Measurements from ENCODE around the gene AASDH. TPM values are rescaled to one million over a fixed set of nuclear protein-coding genes. Genes with fewer than 3 reads are reported as not detected.

Gene AASDH
- total and polyA plus RNA-seq, 4 donors: 2.7 to 13.3 (median 9.1) TPM

DNA sequence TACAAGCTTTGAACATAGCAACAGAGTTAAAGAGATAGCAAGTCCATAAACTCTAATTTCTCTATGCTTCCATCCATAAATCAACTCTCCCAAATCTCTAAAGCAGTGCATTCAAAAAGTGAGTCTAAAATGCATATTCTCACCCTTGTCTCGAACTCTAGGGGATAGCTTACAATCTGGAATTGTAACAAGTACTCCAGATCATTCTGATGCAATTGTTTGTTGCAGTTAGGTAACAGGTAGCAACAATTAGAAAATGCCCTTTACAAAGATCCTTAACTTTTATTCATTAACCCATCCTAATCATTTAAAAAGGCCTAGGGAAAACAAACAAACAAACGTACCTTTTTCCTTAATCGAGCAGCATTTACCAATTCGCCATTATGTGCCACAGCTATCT is 18.9 kb upstream of the AASDH start:
- no peaks in the 10 kb centered on the region for H3K9me3 ChIP-seq (ENCODE audit: control insufficient read depth in 4 of 4, low read length in 3 of 4)
- WGBS: 41% methylated on average over 4 of the region's 4 CpGs
- TF ChIP-seq, protein P1, sequence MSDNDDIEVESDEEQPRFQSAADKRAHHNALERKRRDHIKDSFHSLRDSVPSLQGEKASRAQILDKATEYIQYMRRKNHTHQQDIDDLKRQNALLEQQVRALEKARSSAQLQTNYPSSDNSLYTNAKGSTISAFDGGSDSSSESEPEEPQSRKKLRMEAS (IDR thresholded peaks at IDR 0.05): no peak
- TF ChIP-seq NR2F2 (IDR thresholded peaks at IDR 0.05) (no peak), TAF1 (conservative IDR thresholded peaks at IDR 0.05) (no peak), GABPA (IDR thresholded peaks at IDR 0.05 in 1 of 2, conservative IDR thresholded peaks at IDR 0.05 in 1 of 2) (no peak), YY1 (IDR thresholded peaks at IDR 0.05) (no peak), SP1 (IDR thresholded peaks at IDR 0.05) (peak; percentile 24), RAD21 (IDR thresholded peaks at IDR 0.05) (no peak), FOXA1 (IDR thresholded peaks at IDR 0.05) (no peak), RXRA (IDR thresholded peaks at IDR 0.05) (no peak), HNF4A (conservative IDR thresholded peaks at IDR 0.05) (peak in 1 of 2 donors; percentile 10), JUND (IDR thresholded peaks at IDR 0.05) (no peak), HNF4G (IDR thresholded peaks at IDR 0.05) (no peak)
- TF ChIP-seq, protein P2, sequence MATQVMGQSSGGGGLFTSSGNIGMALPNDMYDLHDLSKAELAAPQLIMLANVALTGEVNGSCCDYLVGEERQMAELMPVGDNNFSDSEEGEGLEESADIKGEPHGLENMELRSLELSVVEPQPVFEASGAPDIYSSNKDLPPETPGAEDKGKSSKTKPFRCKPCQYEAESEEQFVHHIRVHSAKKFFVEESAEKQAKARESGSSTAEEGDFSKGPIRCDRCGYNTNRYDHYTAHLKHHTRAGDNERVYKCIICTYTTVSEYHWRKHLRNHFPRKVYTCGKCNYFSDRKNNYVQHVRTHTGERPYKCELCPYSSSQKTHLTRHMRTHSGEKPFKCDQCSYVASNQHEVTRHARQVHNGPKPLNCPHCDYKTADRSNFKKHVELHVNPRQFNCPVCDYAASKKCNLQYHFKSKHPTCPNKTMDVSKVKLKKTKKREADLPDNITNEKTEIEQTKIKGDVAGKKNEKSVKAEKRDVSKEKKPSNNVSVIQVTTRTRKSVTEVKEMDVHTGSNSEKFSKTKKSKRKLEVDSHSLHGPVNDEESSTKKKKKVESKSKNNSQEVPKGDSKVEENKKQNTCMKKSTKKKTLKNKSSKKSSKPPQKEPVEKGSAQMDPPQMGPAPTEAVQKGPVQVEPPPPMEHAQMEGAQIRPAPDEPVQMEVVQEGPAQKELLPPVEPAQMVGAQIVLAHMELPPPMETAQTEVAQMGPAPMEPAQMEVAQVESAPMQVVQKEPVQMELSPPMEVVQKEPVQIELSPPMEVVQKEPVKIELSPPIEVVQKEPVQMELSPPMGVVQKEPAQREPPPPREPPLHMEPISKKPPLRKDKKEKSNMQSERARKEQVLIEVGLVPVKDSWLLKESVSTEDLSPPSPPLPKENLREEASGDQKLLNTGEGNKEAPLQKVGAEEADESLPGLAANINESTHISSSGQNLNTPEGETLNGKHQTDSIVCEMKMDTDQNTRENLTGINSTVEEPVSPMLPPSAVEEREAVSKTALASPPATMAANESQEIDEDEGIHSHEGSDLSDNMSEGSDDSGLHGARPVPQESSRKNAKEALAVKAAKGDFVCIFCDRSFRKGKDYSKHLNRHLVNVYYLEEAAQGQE (IDR thresholded peaks at IDR 0.05): no peak
- H3K27me3 ChIP-seq (ENCODE audit: control insufficient read depth in 4 of 4, insufficient read depth in 4 of 4, low read length in 3 of 4): no peaks in the 10 kb centered on the region
- H3K9ac ChIP-seq (ENCODE audit: low read depth in 1 of 2, low read length in 2 of 2): no peak overlapping the region
- no peak for DNase-seq (ENCODE audit: low spot score)
- no peaks in the 10 kb centered on the region for H3K36me3 ChIP-seq (ENCODE audit: control insufficient read depth in 4 of 4, insufficient read depth in 3 of 4, low read depth in 1 of 4, low read length in 3 of 4)
- H3K4me1 ChIP-seq (ENCODE audit: control insufficient read depth in 4 of 4, insufficient read depth in 4 of 4, low read length in 3 of 4): peaks cover 0 to 7% (median 0%) of the 10 kb centered on the region in 4 donors
- no peak overlapping the region for H3K4me3 ChIP-seq (ENCODE audit: low read depth in 1 of 3, low read length in 3 of 3)
- no peak overlapping the region for H3K27ac ChIP-seq (ENCODE audit: low read depth in 1 of 2, low read length in 2 of 2)

DNA sequence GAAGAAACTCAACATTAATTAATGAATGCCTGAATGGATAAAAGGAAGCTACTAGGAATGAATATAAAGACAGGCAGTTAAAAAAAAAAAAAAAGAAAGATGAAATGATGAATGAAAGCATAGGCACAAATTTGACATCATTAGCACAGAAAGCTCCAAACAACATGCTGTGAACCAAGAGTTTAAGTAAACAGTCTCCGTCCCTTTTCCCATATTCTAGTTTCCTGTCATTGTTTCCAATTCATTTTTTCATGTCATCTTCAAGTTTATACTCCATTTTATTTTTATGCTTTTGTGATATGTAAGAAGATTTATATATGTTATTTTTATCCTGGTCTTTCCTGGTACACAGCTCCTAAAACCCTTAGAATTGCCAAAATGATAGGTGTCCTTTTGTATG is 17.7 kb upstream of the AASDH start:
- no peak for DNase-seq (ENCODE audit: low spot score)
- Histone ChIP-seq H3K27ac (ENCODE audit: low read depth in 1 of 2, low read length in 2 of 2) (no peak overlapping the region), H3K27me3 (ENCODE audit: control insufficient read depth in 4 of 4, insufficient read depth in 4 of 4, low read length in 3 of 4) (no peaks in the 10 kb centered on the region), H3K4me3 (ENCODE audit: low read depth in 1 of 3, low read length in 3 of 3) (no peak overlapping the region), H3K9ac (ENCODE audit: low read depth in 1 of 2, low read length in 2 of 2) (no peak overlapping the region), H3K4me1 (ENCODE audit: control insufficient read depth in 4 of 4, insufficient read depth in 4 of 4, low read length in 3 of 4) (peaks cover 0 to 7% (median 0%) of the 10 kb centered on the region in 4 donors), H3K36me3 (ENCODE audit: control insufficient read depth in 4 of 4, insufficient read depth in 3 of 4, low read depth in 1 of 4, low read length in 3 of 4) (peaks cover 0 to 3% (median 0%) of the 10 kb centered on the region in 4 donors), H3K9me3 (ENCODE audit: control insufficient read depth in 4 of 4, low read length in 3 of 4) (no peaks in the 10 kb centered on the region)
- WGBS: 91% methylated on average over 1 of the region's 1 CpG
- no peak for TF ChIP-seq FOXA2 (IDR thresholded peaks at IDR 0.05)
- TF ChIP-seq, protein P1 (IDR thresholded peaks at IDR 0.05): no peak
- TF ChIP-seq YY1 (IDR thresholded peaks at IDR 0.05): no peak
- TF ChIP-seq TAF1 (conservative IDR thresholded peaks at IDR 0.05): no peak
- no peak for TF ChIP-seq RAD21 (IDR thresholded peaks at IDR 0.05)
- no peak for TF ChIP-seq HNF4G (IDR thresholded peaks at IDR 0.05)
- TF ChIP-seq, protein P3, sequence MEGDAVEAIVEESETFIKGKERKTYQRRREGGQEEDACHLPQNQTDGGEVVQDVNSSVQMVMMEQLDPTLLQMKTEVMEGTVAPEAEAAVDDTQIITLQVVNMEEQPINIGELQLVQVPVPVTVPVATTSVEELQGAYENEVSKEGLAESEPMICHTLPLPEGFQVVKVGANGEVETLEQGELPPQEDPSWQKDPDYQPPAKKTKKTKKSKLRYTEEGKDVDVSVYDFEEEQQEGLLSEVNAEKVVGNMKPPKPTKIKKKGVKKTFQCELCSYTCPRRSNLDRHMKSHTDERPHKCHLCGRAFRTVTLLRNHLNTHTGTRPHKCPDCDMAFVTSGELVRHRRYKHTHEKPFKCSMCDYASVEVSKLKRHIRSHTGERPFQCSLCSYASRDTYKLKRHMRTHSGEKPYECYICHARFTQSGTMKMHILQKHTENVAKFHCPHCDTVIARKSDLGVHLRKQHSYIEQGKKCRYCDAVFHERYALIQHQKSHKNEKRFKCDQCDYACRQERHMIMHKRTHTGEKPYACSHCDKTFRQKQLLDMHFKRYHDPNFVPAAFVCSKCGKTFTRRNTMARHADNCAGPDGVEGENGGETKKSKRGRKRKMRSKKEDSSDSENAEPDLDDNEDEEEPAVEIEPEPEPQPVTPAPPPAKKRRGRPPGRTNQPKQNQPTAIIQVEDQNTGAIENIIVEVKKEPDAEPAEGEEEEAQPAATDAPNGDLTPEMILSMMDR (IDR thresholded peaks at IDR 0.05; ENCODE audit: low read depth, low read length, missing input control): no peak
- TF ChIP-seq GABPA (IDR thresholded peaks at IDR 0.05 in 1 of 2, conservative IDR thresholded peaks at IDR 0.05 in 1 of 2): no peak
- no peak for TF ChIP-seq JUND (IDR thresholded peaks at IDR 0.05)
